Astrocyte (in vitro differentiated cells and primary cell): Measurements from ENCODE around the gene ZNF555. TPM values are rescaled to one million over a fixed set of nuclear protein-coding genes. Genes with fewer than 3 reads are reported as not detected.

Experiments used
- DNase-seq: peaks from one replicate; pipeline ENCODE4 v3.0.0-alpha.2; 2010; ENCODE audit warnings: low read depth
- FAIRE-seq: peaks from 2 replicates; lab custom pipeline; 2011; peaks lifted over from hg19 to GRCh38; lab: Jason Lieb, UNC
- H2AFZ ChIP-seq: 2 replicates; pipeline ENCODE4 v1.6.0; 2012; ENCODE audit warnings: low read depth, low read length, inconsistent platforms
- H3K27ac ChIP-seq: 2 replicates; pipeline ENCODE4 v1.5.1; 2011; ENCODE audit warnings: low read depth, low read length, inconsistent platforms
- H3K27me3 ChIP-seq: 2 replicates; pipeline ENCODE4 v1.6.0; 2011; ENCODE audit warnings: low read length, inconsistent platforms; ENCODE audit not compliant: insufficient read depth
- H3K36me3 ChIP-seq: 2 replicates; pipeline ENCODE4 v1.5.1; 2011; ENCODE audit warnings: low read length, inconsistent platforms; ENCODE audit not compliant: insufficient read depth
- H3K4me1 ChIP-seq: 2 replicates; pipeline ENCODE4 v1.5.1; 2011; ENCODE audit warnings: low read length, inconsistent platforms; ENCODE audit not compliant: insufficient read depth
- H3K4me2 ChIP-seq: 2 replicates; pipeline ENCODE4 v1.6.0; 2012; ENCODE audit warnings: low read length, inconsistent platforms
- H3K4me3 ChIP-seq: 2 replicates; pipeline ENCODE4 v1.5.1; 2011; ENCODE audit warnings: low read depth, mild to moderate bottlenecking, low read length, inconsistent platforms; ENCODE audit not compliant: insufficient read depth
- H3K79me2 ChIP-seq: 2 replicates; pipeline ENCODE4 v1.6.0; 2012; ENCODE audit warnings: mild to moderate bottlenecking, low read length, inconsistent platforms; ENCODE audit not compliant: insufficient read depth
- H3K9ac ChIP-seq: 2 replicates; pipeline ENCODE4 v1.6.0; 2012; ENCODE audit warnings: mild to moderate bottlenecking, low read length, inconsistent platforms
- H3K9me3 ChIP-seq: 2 replicates; pipeline ENCODE4 v1.5.1; 2012; ENCODE audit warnings: low read depth, mild to moderate bottlenecking, low read length, inconsistent platforms; ENCODE audit not compliant: insufficient read depth
- H4K20me1 ChIP-seq: 2 replicates; pipeline ENCODE4 v1.6.0; 2012; ENCODE audit warnings: low read length, inconsistent platforms; ENCODE audit not compliant: insufficient read depth
- H3K27ac Mint-ChIP-seq: one replicate; pipeline ENCODE4 v1.8.0; 2021; ENCODE audit warnings: mild to moderate bottlenecking, mixed read lengths; ENCODE audit not compliant: unreplicated experiment
- H3K27me3 Mint-ChIP-seq: one replicate; pipeline ENCODE4 v1.8.0; 2021; ENCODE audit warnings: low read depth, mixed read lengths; ENCODE audit not compliant: unreplicated experiment
- H3K36me3 Mint-ChIP-seq: one replicate; pipeline ENCODE4 v1.8.0; 2021; ENCODE audit warnings: low read depth, mixed read lengths; ENCODE audit not compliant: unreplicated experiment
- H3K4me1 Mint-ChIP-seq: one replicate; pipeline ENCODE4 v1.8.0; 2021; ENCODE audit warnings: low read depth, mixed read lengths; ENCODE audit not compliant: unreplicated experiment
- H3K4me3 Mint-ChIP-seq: one replicate; pipeline ENCODE4 v1.8.0; 2021; ENCODE audit warnings: mild to moderate bottlenecking, moderate library complexity, mixed read lengths; ENCODE audit not compliant: unreplicated experiment
- H3K9me3 Mint-ChIP-seq: one replicate; pipeline ENCODE4 v1.8.0; 2021; ENCODE audit warnings: mild to moderate bottlenecking, mixed read lengths; ENCODE audit not compliant: unreplicated experiment
- CTCF ChIP-seq: IDR thresholded peaks from 2 replicates; pipeline ENCODE4 v1.5.1; 2011; ENCODE audit warnings: low read depth, mild to moderate bottlenecking, inconsistent platforms, low read length, moderate library complexity; ENCODE audit not compliant: insufficient read depth
- EZH2 ChIP-seq: IDR thresholded peaks from 2 replicates; pipeline ENCODE4 v1.6.1; 2012; ENCODE audit warnings: mild to moderate bottlenecking, low read length, inconsistent platforms; ENCODE audit not compliant: insufficient read depth
- total RNA-seq: library from RNA; stranded (reverse); gene quantifications from 2 replicates; pipeline ENCODE4 v1.2.1, GENCODE V29; 2021

ZNF555 gene
- total RNA-seq, 1 donor from 2014 or later: 6.0 TPM

GRCh38 chr19:2796659-2797266 is 44.5 kb upstream of the ZNF555 start:
- H3K4me3 ChIP-seq: no peak overlapping the region
- no peak overlapping the region for H2AFZ ChIP-seq
- peaks cover 8% of the 10 kb centered on the region for H3K36me3 Mint-ChIP-seq
- TF ChIP-seq EZH2: no peak
- no peak for TF ChIP-seq CTCF
- no peaks in the 10 kb centered on the region for H3K9me3 ChIP-seq
- H3K4me1 ChIP-seq: no peaks in the 10 kb centered on the region
- FAIRE-seq: no peak
- peaks cover 7% of the 10 kb centered on the region for H3K79me2 ChIP-seq
- H3K9ac ChIP-seq: no peak overlapping the region
- no peak for DNase-seq
- H3K4me1 Mint-ChIP-seq: no peaks in the 10 kb centered on the region
- no peaks in the 10 kb centered on the region for H3K27me3 ChIP-seq
- H4K20me1 ChIP-seq: peaks cover 3% of the 10 kb centered on the region
- no peak overlapping the region for H3K4me3 Mint-ChIP-seq
- no peaks in the 10 kb centered on the region for H3K9me3 Mint-ChIP-seq
- peaks cover 13% of the 10 kb centered on the region for H3K36me3 ChIP-seq
- H3K27ac ChIP-seq: no peak overlapping the region
- H3K4me2 ChIP-seq: no peak overlapping the region
- no peaks in the 10 kb centered on the region for H3K27me3 Mint-ChIP-seq
- H3K27ac Mint-ChIP-seq: no peak overlapping the region

DNA sequence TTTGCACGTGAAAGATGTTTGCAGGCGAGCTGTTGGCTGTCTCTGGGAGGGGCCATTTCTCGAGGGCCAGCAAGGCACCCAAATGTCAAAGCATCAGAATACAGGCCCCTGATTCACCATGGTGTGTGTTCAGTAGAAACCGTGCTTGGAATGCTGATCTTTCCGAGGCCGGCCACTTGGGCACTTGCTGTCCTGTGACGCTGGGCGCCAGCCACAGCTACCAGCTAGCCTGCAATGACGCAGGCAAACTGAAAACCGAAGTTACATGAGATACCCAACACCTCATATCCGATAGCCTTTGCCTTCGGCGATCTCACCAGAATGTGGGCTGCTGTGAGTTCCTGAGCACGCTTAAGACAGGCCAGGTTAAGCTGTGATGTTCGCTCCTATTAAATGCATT is 44.0 kb upstream of the ZNF555 start:
- H3K27me3 ChIP-seq: no peaks in the 10 kb centered on the region
- no peak overlapping the region for H2AFZ ChIP-seq
- no peak overlapping the region for H3K4me2 ChIP-seq
- TF ChIP-seq EZH2 (no peak), CTCF (no peak)
- Mint-ChIP-seq H3K4me1 (no peaks in the 10 kb centered on the region), H3K27me3 (no peaks in the 10 kb centered on the region), H3K27ac (no peak overlapping the region), H3K4me3 (no peak overlapping the region), H3K9me3 (no peaks in the 10 kb centered on the region), H3K36me3 (peaks cover 8% of the 10 kb centered on the region)
- no peak overlapping the region for H3K27ac ChIP-seq
- H3K4me3 ChIP-seq: no peak overlapping the region
- peaks cover 7% of the 10 kb centered on the region for H3K79me2 ChIP-seq
- H3K9ac ChIP-seq: no peak overlapping the region
- peaks cover 13% of the 10 kb centered on the region for H3K36me3 ChIP-seq
- no peaks in the 10 kb centered on the region for H3K4me1 ChIP-seq
- peaks cover 3% of the 10 kb centered on the region for H4K20me1 ChIP-seq
- no peak for FAIRE-seq
- no peaks in the 10 kb centered on the region for H3K9me3 ChIP-seq
- no peak for DNase-seq

GRCh38 chr19:2798158-2798685 is 43.1 kb upstream of the ZNF555 start:
- no peaks in the 10 kb centered on the region for H3K9me3 ChIP-seq
- no peak overlapping the region for H2AFZ ChIP-seq
- peaks cover 13% of the 10 kb centered on the region for H3K36me3 ChIP-seq
- H3K4me1 ChIP-seq: no peaks in the 10 kb centered on the region
- H3K36me3 Mint-ChIP-seq: peaks cover 12% of the 10 kb centered on the region
- H3K79me2 ChIP-seq: peaks cover 4% of the 10 kb centered on the region
- no peaks in the 10 kb centered on the region for H3K27me3 Mint-ChIP-seq
- no peak overlapping the region for H3K4me2 ChIP-seq
- H3K4me3 Mint-ChIP-seq: no peak overlapping the region
- no peak for TF ChIP-seq CTCF
- TF ChIP-seq EZH2: no peak
- no peak overlapping the region for H3K27ac Mint-ChIP-seq
- H3K27ac ChIP-seq: no peak overlapping the region
- DNase-seq: no peak
- no peak for FAIRE-seq
- H3K4me3 ChIP-seq: no peak overlapping the region
- H3K9ac ChIP-seq: no peak overlapping the region
- no peaks in the 10 kb centered on the region for H3K4me1 Mint-ChIP-seq
- H4K20me1 ChIP-seq: peaks cover 3% of the 10 kb centered on the region
- no peaks in the 10 kb centered on the region for H3K27me3 ChIP-seq
- H3K9me3 Mint-ChIP-seq: no peaks in the 10 kb centered on the region
